ENCODE data around the gene BTBD10.

DNA sequence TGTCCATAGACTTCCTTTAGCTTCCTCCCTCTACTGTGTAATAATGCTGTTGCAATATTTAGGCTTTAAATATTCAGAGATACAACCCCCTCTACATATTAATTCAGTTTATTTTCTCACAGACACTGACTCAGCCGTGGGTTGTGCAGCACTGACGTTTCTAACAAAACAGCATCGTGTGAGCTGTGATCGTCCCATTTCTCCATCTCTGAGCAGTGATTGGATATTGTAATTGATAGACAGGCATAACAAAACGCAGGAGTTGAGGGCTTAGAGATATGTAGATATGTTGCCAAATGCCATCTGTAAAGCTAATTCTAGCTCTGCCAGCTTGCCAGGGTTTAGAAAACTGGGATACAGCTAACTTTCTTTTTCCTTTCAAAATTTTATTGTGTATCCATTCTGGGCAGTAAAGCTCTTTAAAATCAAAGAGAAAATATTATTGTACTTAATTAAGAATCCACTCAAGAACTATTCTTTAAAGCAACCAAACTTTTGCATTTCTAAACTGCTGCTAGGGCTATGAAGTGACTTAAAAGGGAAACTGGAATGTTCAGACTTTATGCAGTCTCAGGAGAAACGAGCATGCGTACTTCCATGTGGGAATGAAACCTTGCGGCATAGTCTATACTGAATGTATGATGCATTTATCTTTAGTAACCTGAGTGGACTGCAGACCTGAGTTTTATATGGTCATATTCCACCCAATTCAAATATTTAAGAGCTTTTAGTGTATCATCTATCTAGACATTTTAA lies 22.7 kb downstream of the BTBD10 start:
- TF ChIP-seq, protein P1, sequence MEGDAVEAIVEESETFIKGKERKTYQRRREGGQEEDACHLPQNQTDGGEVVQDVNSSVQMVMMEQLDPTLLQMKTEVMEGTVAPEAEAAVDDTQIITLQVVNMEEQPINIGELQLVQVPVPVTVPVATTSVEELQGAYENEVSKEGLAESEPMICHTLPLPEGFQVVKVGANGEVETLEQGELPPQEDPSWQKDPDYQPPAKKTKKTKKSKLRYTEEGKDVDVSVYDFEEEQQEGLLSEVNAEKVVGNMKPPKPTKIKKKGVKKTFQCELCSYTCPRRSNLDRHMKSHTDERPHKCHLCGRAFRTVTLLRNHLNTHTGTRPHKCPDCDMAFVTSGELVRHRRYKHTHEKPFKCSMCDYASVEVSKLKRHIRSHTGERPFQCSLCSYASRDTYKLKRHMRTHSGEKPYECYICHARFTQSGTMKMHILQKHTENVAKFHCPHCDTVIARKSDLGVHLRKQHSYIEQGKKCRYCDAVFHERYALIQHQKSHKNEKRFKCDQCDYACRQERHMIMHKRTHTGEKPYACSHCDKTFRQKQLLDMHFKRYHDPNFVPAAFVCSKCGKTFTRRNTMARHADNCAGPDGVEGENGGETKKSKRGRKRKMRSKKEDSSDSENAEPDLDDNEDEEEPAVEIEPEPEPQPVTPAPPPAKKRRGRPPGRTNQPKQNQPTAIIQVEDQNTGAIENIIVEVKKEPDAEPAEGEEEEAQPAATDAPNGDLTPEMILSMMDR (conservative IDR thresholded peaks at IDR 0.05 in 1 of 2, IDR thresholded peaks at IDR 0.05 in 1 of 2; ENCODE audit: low read depth in 1 of 2, low read length in 2 of 2), result no peak
- no peak for TF ChIP-seq EZH2 (IDR thresholded peaks at IDR 0.05; ENCODE audit: low read length, missing control alignments)
